AG04449 (cell line): ENCODE measurements around the gene PHLDB1.
"Not testable (repeated sequence)": the region's sequence is repeated elsewhere in the genome, so short reads cannot be mapped to it uniquely, and the experiment has no call there.

Source experiments
- CTCF ChIA-PET: fragments of 350-600 bp; formaldehyde crosslinking; extraction: SDS; loops from one replicate; lab custom pipeline; 2021; ENCODE audit warnings: antibody characterized with exemption; lab: Yijun Ruan, JAX
- POLR2A ChIA-PET: fragments of 400-600, 350-600 bp; formaldehyde crosslinking; extraction: SDS; loops from one replicate; lab custom pipeline; 2020; ENCODE audit warnings: antibody characterized with exemption, inconsistent platforms; lab: Yijun Ruan, JAX
- DNase-seq: peaks from one replicate; pipeline ENCODE4 v3.0.0-alpha.2; 2010; ENCODE audit warnings: low read depth, low spot score
- H3K4me3 ChIP-seq: 2 replicates; pipeline ENCODE4 v1.5.1; 2011; ENCODE audit warnings: low read depth, mild to moderate bottlenecking, control low read depth, low read length
- CTCF ChIP-seq: IDR thresholded peaks from one replicate; pipeline ENCODE4 v1.5.1; 2011; ENCODE audit warnings: mild to moderate bottlenecking, moderate library complexity, low read length, control low read depth, inconsistent platforms; ENCODE audit not compliant: insufficient read depth; ENCODE audit errors: missing control alignments

Gene PHLDB1

GRCh38 chr11:118572061-118572980, 35.1 kb upstream of the PHLDB1 start, which contains the start of gene ARCN1:
TSS of gene ARCN1 (plus strand) at chr11:118572409. CDS start at chr11:118572548, 139 bp downstream.
- ChIA-PET CTCF (interaction anchor here (1.2 to 3.4 kb wide), 3 partner anchors 13 to 35 kb away, joined by 3 to 11 read pairs (median 10); partner anchors contain the start of gene PHLDB1), POLR2A (interaction anchor here (0.6 to 2.1 kb wide), 3 partner anchors 36 to 54 kb away, joined by 3 to 6 read pairs (median 6); no protein-coding TSS in a partner anchor)

GRCh38 chr11:118572981-118573550, 34.3 kb upstream of the PHLDB1 start:
- TF ChIP-seq CTCF: no peak
- peak overlapping the region; percentile 97 for H3K4me3 ChIP-seq
- CTCF ChIA-PET: interaction anchor here (3.0 to 3.4 kb wide), 2 partner anchors 22 to 34 kb away, joined by 10 to 11 read pairs; partner anchors contain the start of gene PHLDB1
- POLR2A ChIA-PET: interaction anchor here (1.3 kb wide), 1 partner anchor 36 kb away, joined by 6 read pairs; no protein-coding TSS in a partner anchor
- DNase-seq: no peak

More at GRCh38 chr11:118572061-118572980, 35.1 kb upstream of the PHLDB1 start, which contains the start of gene ARCN1:
- no peak for TF ChIP-seq CTCF
- peak within 1 kb of the TSS; percentile 97 for H3K4me3 ChIP-seq
- no peak for DNase-seq

GRCh38 chr11:118574636-118575035, 32.8 kb upstream of the PHLDB1 start:
- TF ChIP-seq CTCF: no peak
- H3K4me3 ChIP-seq: peak overlapping the region; percentile 97
- no peak for DNase-seq
- POLR2A ChIA-PET: no interaction called here
- CTCF ChIA-PET: interaction anchor here (0.9 to 3.4 kb wide), 3 partner anchors 8 to 32 kb away, joined by 3 to 11 read pairs (median 3); partner anchors contain the start of gene PHLDB1

GRCh38 chr11:118577995-118578394, 29.4 kb upstream of the PHLDB1 start:
- CTCF ChIA-PET: interaction anchor here (0.8 to 1.4 kb wide), 4 partner anchors 15 to 29 kb away, joined by 3 to 9 read pairs (median 4); partner anchors contain the start of gene PHLDB1
- POLR2A ChIA-PET, DNase-seq, H3K4me3 ChIP-seq: not testable (repeated sequence)

- no peak for DNase-seq
- TF ChIP-seq CTCF: no peak
- POLR2A ChIA-PET: no interaction called here
- CTCF ChIA-PET: interaction anchor here (0.8 to 1.1 kb wide), 3 partner anchors 11 to 24 kb away, joined by 3 read pairs; no protein-coding TSS in a partner anchor
- H3K4me3 ChIP-seq: no peak overlapping the region
Measured at GRCh38 chr11:118581057-118581456, 26.4 kb upstream of the PHLDB1 start.

- DNase-seq: no peak
- ChIA-PET POLR2A (no interaction called here), CTCF (interaction anchor here (1.6 kb wide), 1 partner anchor 19 kb away, joined by 4 read pairs; the partner anchor contains the start of gene PHLDB1)
- no peak for TF ChIP-seq CTCF
- no peak overlapping the region for H3K4me3 ChIP-seq
Measured at GRCh38 chr11:118587952-118588351, 19.5 kb upstream of the PHLDB1 start.
